Anterior cingulate cortex (tissue), 58 donors: ENCODE measurements around the gene TMEM98.
"Not testable (repeated sequence)": the region's sequence is repeated elsewhere in the genome, so short reads cannot be mapped to it uniquely, and the experiment has no call there.

Experiments
- DNase-seq, 58 donors: peaks; one replicate each; lab custom pipeline; 2025; lab: John Stamatoyannopoulos, UW

TMEM98 gene, protein sequence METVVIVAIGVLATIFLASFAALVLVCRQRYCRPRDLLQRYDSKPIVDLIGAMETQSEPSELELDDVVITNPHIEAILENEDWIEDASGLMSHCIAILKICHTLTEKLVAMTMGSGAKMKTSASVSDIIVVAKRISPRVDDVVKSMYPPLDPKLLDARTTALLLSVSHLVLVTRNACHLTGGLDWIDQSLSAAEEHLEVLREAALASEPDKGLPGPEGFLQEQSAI

DNA sequence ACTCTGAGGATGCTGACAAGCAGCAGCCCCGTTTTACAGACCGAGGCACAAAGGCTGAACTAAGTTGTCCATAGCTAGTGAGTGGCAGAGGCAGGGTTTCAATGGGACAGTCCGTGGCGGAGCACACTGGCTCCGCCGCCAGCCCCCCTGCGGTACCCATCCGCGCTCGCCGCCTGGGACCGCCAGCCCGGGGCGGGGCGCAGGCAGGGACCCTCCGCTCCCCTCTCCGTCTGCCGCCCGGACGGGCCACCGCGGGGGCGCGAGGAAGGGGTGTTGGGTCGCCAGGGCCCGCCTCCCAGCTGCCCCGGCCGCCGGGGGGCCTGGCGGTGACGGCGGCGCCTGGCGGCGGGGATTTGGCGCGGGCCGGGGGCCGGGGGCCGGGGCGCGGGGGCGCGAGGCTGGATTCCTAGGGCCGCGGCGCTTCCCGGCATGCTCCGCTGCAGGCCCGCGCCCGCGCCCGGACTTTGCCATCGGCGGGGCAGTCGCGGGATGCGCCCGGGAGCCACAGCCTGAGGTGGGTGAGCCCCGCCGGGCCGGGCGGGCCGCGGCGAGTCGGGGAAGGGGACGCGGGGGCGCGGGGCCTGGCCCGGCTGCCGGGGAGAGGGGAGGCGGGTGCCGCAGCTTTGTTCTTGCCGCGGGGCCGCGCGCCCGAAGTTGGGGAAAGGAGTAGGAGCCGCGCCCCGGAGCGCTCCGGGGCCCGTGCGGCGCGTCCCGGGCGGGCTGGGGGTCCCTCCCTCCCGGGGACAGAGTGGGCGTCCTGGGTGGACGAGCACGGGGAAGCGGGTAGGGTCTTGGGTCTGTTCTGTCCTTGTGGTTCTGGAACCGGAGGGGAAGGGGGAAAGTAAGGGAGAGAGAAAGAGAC is at the start of gene TMEM98:
TMEM98 (plus strand) TSS at position 430 of the 862 bp plus-strand sequence. CDS start 3,376 bp downstream, outside the sequence.
- peak in 41 of 58 donors; percentile 4 to 84 (median 56) for DNase-seq

DNA sequence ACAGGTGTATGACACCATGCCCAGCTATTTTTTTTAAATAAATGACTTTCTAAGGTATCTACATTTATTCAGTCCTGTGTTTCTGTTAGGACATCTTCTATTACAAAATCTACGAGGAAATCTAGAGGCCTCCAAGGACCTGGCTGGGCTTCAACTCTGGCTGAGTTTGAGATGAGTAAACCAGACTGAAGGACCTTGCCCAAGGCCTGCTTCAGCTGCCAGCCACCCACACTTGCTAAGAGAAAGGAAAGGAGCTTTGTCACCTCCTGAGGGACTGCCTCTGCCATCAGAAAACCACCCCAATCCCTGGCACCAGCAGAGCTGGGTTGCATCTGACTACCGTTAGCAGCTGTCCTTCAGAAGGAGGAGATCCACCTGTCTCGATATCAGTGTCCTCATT is 49.7 kb upstream of the TMEM98 start:
- DNase-seq = peak in 12 of 58 donors; percentile 6 to 61 (median 23)

DNA sequence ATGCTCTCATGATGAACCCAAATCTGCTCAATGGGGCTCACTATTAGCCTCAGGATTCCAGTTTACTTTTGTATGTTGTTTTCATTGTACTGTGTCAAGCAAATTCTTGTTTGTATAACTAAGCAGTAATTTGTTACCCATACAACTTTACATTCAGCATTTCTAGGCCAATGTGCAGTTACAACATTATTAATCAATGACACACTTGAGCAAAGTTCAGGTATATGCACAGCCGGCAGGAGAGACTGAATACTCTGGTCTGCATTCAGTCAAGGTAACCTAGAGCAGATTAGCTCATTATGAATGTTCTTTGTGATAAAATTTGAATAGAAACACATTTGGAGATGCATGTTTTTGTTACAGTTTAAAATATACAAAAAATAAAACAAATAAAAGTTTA is 48.8 kb upstream of the TMEM98 start:
- no peak for DNase-seq

DNA sequence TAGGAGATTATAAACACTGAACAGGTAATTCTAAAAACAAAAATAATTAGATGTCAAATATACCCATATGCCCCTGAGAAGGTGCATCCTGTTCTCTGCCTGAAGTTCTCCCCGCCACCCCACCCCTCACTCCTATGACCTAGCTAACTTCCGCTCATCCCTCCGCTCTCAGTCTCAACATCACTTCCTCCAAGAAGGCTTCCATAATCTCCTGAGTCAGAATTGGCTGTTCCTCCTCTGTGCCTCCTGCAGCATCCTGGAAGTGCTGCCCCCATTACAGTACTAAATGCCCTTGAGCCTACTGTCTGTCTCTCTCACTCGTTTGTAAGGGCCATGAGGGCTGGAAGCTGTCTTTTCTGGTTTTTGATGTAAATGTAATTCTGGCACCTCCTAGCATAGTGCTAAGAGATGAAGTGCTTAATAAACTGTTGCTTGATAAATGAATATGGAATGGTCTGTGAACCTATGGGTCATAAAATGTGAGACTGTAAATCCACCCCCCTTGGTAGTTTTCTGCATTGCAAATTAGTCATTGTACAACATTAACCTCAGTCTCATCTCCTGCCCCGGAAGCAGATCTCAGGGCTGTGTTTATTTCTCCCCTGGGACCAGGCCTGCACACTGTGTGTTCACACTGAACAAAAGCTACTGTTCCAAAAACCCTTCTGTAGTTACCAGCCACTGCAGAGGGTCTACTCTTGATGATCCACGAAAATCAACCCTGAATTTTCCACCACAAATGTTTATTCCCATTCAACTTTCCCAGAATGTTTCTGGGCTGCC is 47.1 kb upstream of the TMEM98 start:
- no peak for DNase-seq

DNA sequence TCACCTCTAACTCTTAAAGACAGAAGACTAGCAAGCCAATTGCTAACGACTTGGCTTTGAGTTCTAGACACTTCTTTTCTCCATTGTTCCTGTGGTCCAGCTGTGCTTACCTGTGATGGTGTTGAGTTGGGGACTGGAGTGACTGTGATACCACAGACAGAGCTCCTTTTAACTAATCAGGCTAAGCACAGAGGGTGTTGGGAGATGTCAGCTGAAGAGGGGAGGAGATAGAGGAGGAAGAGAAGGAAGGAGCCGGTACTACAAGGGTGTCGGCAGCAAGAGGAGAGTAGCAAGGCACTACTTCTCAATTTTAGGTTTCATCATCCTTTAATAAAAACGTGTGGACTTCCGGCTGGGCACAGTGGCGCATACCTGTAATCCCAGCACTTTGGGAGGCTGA is 45.9 kb upstream of the TMEM98 start:
- no peak for DNase-seq

DNA sequence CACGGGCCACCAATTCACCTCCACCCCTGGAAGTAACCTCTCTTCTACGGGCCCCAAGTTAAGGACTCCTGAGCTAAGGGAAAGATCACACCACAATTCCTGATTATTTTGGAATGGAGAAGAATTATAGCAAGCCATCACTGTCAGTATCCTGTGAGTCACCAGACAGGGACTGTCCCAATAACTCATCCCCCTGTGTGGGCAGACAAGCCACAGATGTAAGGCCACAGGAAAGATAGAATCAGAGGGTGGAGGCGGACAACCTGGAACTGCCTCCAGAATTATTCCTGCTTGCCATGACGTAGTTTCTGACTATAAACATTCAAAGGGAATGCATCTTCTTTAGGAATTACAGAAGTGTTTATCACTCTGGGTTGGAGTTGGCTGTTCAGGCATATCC is 45.2 kb upstream of the TMEM98 start:
- DNase-seq = peak in 5 of 58 donors; percentile 9 to 52 (median 17)

DNA sequence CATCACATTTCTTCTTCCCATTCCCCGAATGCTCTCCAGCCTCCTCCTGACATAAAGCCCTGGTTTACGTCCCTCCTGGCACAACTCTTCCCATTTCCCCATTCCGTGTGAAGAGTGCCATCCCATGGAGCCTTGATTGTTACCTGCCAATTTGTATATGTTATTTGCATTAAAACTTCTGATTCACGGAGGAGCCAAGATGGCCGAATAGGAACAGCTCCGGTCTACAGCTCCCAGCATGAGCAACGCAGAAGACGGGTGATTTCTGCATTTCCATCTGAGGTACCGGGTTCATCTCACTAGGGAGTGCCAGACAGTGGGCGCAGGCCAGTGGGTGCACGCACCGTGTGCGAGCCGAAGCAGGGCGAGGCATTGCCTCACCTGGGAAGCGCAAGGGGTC is 41.0 kb upstream of the TMEM98 start:
- DNase-seq = not testable (repeated sequence)

DNA sequence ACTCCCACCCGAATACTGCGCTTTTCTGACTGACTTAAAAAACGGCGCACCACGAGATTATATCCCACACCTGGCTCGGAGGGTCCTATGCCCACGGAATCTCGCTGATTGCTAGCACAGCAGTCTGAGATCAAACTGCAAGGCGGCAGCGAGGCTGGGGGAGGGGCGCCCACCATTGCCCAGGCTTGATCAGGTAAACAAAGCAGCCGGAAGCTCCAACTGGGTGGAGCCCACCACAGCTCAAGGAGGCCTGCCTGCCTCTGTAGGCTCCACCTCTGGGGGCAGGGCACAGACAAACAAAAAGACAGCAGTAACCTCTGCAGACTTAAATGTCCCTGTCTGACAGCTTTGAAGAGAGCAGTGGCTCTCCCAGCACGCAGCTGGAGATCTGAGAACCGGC is 40.5 kb upstream of the TMEM98 start:
- not testable (repeated sequence) for DNase-seq

DNA sequence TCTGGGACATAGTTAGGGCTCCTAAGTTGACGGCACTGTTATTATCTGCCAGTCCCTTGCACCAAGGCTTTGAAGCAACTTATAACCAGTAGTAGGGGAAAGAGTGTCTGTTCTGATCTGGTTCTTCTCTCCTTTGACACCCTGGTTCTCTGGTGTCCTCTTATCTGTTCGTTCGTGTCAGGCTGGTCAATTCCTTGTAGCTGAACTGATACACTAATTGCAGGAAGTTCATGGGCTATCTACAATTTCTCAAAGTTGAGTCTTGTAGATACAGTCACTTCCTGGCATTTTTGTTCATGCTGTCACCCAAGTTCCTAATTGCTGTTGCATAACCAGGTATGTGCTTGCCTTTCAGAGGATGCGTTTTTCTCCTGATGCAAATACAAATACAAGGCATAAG is 33.7 kb upstream of the TMEM98 start:
- DNase-seq = no peak

DNA sequence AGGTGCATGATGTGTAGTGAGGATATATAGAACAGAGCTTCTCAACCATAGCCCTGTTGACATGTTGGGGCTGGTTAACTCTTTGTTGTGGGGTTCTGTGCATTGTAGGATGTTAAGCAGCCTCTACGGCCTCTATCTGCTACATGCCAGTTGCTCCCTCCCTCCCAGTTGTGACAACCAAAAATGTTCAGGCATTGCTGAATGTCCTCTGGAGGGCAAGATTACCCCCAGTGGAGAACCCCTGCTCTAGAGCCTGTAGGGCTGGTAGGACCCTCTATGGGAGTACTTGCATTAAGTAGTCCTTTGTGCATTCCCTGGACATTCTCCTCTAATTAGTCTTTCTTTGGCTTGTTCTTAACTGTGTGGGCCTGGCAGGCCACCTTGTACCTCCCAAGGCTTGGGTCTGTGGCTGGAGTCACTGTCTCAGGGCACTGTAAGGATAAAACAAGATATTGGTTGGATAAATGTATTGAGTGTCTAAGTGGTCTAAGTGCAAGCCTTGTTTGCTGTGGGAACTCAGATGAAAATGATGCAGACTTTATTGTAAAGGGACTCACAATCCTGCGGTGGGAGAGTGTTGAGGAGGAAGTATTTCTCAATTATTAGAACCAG is 31.2 kb upstream of the TMEM98 start:
- no peak for DNase-seq

DNA sequence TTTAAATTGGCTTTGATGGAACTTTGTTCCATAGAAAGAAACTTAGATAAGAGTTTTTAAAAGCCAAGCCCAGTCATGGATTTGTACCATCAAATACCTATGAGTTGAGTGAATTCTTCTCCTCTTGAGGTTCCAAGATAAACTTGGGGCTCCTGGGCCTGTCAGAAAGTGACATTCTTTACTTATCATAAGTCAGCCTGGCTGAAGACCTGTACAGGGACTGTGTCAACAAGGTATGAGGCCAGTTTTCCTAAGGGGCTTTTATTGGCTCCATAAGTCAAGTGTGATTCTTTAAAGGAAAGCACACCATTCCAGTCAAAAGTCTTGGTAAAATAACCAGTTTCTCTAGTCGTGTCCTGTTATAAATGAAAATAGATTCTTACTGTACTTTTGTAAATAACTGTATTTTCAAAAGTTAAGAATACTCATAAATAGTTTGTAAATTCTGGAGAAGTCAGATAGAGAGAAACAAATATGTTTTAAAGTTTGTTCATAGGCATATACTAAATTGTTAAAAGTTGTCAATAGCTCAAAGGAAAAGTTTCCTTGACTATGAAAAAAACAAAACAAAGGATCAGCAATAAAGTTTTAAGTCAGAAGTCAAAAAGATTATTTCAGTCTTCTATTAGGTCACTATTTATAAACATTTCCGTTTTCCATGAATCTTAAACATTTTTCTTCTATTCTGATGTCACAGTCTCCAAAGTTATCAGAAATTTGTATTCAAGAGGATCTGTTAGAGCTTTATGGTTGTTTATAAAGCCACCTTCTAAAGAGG is 28.5 kb upstream of the TMEM98 start:
- DNase-seq = no peak

DNA sequence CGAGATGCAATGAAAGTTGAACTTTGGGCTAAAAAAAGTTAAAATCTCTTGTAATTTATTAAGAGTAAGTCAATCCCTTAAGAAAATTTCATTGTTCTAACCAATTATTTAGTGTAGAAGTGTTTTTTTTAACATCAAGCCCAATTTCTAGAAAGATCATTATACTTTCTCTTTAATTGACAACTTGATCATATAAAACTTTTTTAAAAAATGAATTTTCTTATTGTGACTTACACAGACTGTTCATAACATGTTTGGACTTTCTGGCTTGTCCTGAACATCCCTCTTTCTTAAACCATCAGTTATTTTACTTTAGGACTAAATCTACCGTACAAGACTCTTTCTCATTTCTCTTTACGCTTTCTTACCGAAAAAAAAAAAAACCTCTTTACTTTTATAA is 26.2 kb upstream of the TMEM98 start:
- DNase-seq = no peak

DNA sequence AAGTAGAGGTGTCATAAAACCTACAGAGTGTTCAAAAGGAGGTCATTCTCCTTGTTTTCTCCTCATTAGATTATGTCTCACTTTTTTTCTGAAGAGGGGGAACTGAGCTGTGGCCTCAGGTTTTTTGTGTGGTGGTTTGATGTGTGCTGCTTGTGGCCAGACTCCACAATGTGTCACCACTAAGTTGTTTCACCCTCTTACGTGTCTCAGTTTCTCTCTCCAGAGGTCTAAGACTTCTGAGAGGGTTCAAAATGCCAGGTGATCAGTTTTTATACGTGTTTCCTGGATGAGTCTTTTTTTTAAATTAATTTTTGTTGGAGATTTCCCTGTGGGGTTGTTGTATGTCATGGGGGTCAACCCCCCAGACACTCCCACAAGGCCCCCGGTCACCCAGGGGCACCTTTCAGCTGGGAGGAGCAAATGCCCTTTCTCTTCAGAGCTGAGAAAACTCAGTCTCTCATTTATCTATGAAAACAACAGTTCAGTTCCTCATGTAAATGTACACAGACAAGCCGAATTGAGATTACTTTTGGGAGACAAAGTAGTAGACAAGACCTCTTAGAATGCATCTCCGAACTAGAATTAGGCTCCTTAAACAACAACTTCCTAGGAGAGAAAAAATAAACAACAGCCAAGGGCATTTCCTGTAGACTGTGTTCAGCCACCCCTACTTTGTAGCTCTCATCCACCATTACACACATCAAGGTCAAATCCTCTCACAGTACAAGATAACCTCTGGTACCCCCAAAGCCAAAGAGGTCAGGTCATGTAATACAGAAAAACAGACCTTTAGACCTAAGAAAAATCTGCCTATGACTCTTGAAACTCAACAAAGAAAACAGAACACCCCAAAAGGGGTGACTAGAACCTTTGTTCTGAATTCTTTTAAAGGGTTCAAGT is 23.9 kb upstream of the TMEM98 start:
- DNase-seq = no peak

DNA sequence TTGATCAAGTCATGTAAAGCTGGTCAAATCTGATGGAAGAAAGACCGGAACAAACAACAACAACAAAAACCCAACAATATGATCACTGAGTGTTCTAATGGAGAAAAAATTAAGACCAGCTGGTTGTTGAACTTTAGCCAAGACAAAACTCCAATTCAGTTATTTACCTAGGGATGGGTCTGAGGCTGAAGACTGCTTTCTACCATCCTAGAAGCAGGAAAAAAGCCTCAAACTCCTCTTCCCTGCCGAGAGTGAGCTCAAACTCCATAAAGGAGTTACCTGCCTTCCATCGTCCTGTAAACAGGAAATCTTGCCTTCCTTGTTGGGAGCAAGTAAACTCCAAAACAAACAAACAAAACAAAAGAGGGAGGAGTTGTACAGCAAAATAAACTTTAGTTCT is 23.1 kb upstream of the TMEM98 start:
- DNase-seq = no peak

DNA sequence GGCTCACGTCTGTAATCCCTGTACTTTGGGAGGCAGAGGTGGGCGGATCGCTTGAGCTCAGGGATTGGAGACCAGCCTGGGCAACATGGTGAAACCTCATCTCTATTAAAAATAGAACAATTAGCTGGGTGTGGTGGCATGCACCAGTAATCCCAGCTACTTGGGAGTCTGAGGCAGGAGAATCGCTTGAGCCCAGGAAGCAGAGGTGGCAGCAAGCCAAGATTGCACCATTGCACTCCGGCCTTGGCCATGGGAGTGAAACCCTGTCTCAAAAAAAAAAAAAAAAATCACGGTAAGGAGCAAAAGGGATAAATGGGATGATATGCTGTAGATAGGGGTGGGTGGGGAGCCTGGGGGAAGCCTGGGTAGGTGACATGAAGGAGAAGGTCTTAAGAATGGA is 20.4 kb upstream of the TMEM98 start:
- DNase-seq = no peak

DNA sequence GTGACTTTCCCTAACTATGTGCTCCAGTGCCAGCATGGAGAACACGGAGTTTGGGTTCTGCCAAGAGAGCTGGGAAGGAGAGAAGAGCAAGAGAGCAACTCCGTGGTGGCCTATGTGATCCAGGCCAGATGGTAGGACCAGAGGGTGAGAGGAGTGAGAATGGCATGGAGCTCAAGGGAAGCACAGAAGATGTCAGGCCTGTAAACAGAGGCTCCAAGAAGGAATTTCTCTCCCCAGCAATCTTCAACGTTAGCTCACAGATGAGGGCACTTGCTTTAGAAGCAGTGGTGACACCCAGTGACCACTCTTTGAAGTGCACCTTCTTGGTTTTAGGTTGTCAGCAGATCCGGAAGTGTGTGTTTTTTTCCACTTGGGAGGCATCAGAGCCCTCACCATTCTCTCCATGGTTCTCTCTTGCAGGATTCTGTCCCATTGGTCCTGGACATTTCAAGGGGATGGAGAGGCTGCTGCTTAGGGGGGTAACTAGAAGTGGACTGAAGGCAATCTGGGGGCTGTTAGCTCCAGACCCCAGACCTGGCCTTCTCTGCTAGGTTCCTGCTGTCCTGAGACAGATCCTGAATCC is 18.1 kb upstream of the TMEM98 start:
- peak in 50 of 58 donors; percentile 9 to 79 (median 40) for DNase-seq

DNA sequence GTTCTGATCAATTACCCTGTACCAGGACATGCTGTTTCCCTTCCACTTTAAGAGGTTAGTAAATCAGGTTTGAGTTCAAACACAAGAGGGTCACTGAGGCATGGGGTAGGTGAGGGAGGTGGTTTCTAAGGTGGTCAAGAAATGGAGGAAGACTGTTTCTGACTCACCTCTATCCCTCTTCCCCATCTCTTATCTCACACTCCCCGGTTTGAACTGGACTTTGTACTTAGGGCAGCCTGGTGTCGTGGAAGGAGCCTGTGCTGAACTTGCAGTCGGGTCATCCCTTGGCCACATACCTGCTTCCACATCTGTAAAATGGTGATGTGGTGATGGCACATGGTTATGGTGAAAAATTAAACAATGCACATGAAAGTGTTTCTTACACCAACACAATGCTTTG is 17.2 kb upstream of the TMEM98 start:
- DNase-seq = no peak

DNA sequence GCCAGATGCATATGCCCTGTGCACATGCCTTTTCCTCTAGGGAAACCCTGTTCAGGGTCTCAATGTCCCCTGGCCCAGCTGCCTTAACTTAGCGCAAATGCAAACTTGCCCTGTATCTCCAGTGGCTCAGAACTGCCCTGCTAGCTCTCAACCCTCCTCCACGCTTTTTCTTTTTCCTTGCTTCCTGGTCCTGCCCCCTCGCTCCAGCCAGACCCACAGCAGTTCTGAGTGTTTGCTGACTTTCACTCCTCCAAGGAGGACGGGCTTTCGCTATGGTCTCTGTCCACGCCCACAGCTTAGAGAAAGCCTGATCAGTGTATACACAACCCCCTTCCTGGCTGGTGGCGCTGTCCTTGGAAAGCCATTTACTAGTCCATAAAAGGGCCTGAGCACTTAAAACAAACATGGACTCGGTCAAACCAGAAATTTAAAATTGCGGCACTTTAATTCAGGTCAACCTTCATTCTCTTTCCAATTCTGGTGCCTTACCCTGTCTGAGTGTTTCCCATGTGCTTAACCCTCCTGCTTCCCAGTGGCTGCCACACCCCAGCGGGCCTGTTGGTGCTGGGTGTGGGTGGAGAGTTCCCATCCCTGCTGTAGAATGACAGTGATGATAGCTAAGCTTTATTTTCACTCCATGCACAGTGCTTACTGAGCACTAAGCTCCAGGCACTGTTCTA is 15.6 kb upstream of the TMEM98 start:
- DNase-seq = peak in 1 of 58 donors; percentile 4
